A549 (cell line): ENCODE data around the gene BNC2. TPM values are rescaled to one million over a fixed set of nuclear protein-coding genes. Genes with fewer than 3 reads are reported as not detected.

ENCODE experiments used
- ATAC-seq, 2 experiments: fragments of 200-7000 bp in 1 of 2; fragments of >200 bp in 1 of 2; cut with Nextera tagmentation in 1 of 2; cut with Tn5 transposase in 1 of 2; 3 replicates each; pipeline versions ENCODE4 v1.8.0 to v1.9.1; 2018 to 2020; ENCODE audit warnings: mild to moderate bottlenecking in 1 of 2, moderate library complexity in 1 of 2
- CTCF ChIA-PET: fragments of 300-600 bp; sonication (Branson Sonifier 250); formaldehyde crosslinking; extraction: SDS; loops from one replicate; lab custom pipeline; 2021; ENCODE audit warnings: antibody characterized with exemption, inconsistent platforms; lab: Yijun Ruan, JAX
- POLR2A ChIA-PET: fragments of 350-600 bp; formaldehyde crosslinking; extraction: SDS; loops from one replicate; lab custom pipeline; 2021; ENCODE audit warnings: antibody characterized with exemption, inconsistent platforms; lab: Yijun Ruan, JAX
- DNase-seq, 2 experiments: peaks; one replicate each; pipeline versions ENCODE4 v3.0.0 to v3.0.0-alpha.2; 2011 to 2016; ENCODE audit warnings: low read depth in 1 of 2, low spot score in 1 of 2
- FAIRE-seq: peaks from 2 replicates; lab custom pipeline; 2011; peaks lifted over from hg19 to GRCh38; lab: Jason Lieb, UNC
- H3K27ac ChIP-seq, 2 experiments: fragments of >200 bp; sonication (Bioruptor Twin); formaldehyde crosslinking; 3 replicates each; pipeline ENCODE4 v1.5.1; 2016 to 2017
- H3K4me1 ChIP-seq: fragments of >200 bp; sonication (Bioruptor Twin); formaldehyde crosslinking; 3 replicates; pipeline ENCODE4 v1.6.1; 2016
- H3K4me2 ChIP-seq: fragments of >200 bp; sonication (Bioruptor Twin); formaldehyde crosslinking; 3 replicates; pipeline ENCODE4 v1.6.1; 2016
- H3K4me3 ChIP-seq: fragments of >200 bp; sonication (Bioruptor Twin); formaldehyde crosslinking; 3 replicates; pipeline ENCODE4 v1.5.1; 2016
- H3K9me3 ChIP-seq: fragments of >200 bp; sonication (Bioruptor Twin); formaldehyde crosslinking; 3 replicates; pipeline ENCODE4 v1.6.1; 2016
- CBX2 ChIP-seq: fragments of 200-600 bp; sonication (generic); IDR thresholded peaks from 2 replicates; pipeline ENCODE4 v1.6.1; 2016; ENCODE audit warnings: low read depth, mild to moderate bottlenecking, borderline replicate concordance
- CBX8 ChIP-seq: fragments of 200-600 bp; sonication (generic); IDR thresholded peaks from 2 replicates; pipeline ENCODE4 v1.6.1; 2016
- CHD4 ChIP-seq: fragments of 200-600 bp; sonication (generic); IDR thresholded peaks from 2 replicates; pipeline ENCODE4 v1.6.1; 2016; ENCODE audit warnings: antibody characterized with exemption, mild to moderate bottlenecking, borderline replicate concordance
- ELK1 ChIP-seq: fragments of 150-350 bp; IDR thresholded peaks from 2 replicates; pipeline ENCODE4 v1.6.1; 2014; ENCODE audit warnings: low read depth, mild to moderate bottlenecking, low read length
- GATA3 ChIP-seq: IDR thresholded peaks from 2 replicates; pipeline ENCODE4 v1.6.1; 2012; ENCODE audit warnings: borderline replicate concordance
- HDAC2 ChIP-seq: fragments of 200-600 bp; sonication (generic); IDR thresholded peaks from 2 replicates; pipeline ENCODE4 v1.6.1; 2016
- HES2 ChIP-seq: fragments of >200 bp; sonication (Bioruptor Twin); formaldehyde crosslinking; IDR thresholded peaks from 2 replicates; pipeline ENCODE4 v1.6.1; 2016
- MAFK ChIP-seq: fragments of 450-650 bp; IDR thresholded peaks from 2 replicates; pipeline ENCODE4 v1.6.1; 2014; ENCODE audit not compliant: partially characterized antibody
- MAX ChIP-seq: IDR thresholded peaks from 2 replicates; pipeline ENCODE4 v1.6.1; 2012
- MAZ ChIP-seq: fragments of 150-350 bp; IDR thresholded peaks from 2 replicates; pipeline ENCODE4 v1.6.1; 2014; ENCODE audit warnings: antibody characterized with exemption, low read depth, low read length, borderline replicate concordance
- NFE2L2 ChIP-seq: fragments of 150-350 bp; conservative IDR thresholded peaks from 2 replicates; pipeline ENCODE4 v1.6.1; 2014; ENCODE audit warnings: low read length
- NPAS2 ChIP-seq: fragments of 250-450 bp; sonication (Bioruptor Pico); IDR thresholded peaks from 2 replicates; pipeline ENCODE4 v1.8.0; 2022; ENCODE audit warnings: mild to moderate bottlenecking, moderate library complexity, borderline replicate concordance
- PHF8 ChIP-seq: fragments of 200-600 bp; sonication (generic); IDR thresholded peaks from 2 replicates; pipeline ENCODE4 v1.6.1; 2016; ENCODE audit warnings: low read depth, mild to moderate bottlenecking, antibody characterized with exemption, moderate library complexity, borderline replicate concordance
- RARB ChIP-seq: fragments of 250-450 bp; sonication (Bioruptor Pico); IDR thresholded peaks from 2 replicates; pipeline ENCODE4 v1.8.0; 2021; ENCODE audit warnings: mild to moderate bottlenecking, moderate library complexity
- REST ChIP-seq: fragments of 200-600 bp; sonication (generic); IDR thresholded peaks from 2 replicates; pipeline ENCODE4 v1.6.1; 2016; ENCODE audit warnings: antibody characterized with exemption, mild to moderate bottlenecking, moderate library complexity
- ZC3H11A ChIP-seq: fragments of 450-650 bp; IDR thresholded peaks from 2 replicates; pipeline ENCODE4 v1.6.1; 2014; ENCODE audit warnings: antibody characterized with exemption, mild to moderate bottlenecking
- ZFP36 ChIP-seq: fragments of 450-650 bp; IDR thresholded peaks from 2 replicates; pipeline ENCODE4 v1.6.1; 2014; ENCODE audit warnings: borderline replicate concordance; ENCODE audit not compliant: partially characterized antibody
- WGBS: methylation state at CpG from one replicate; pipeline ENCODE4 v1.1.6; 2017; ENCODE audit errors: missing lambda C conversion rate; 5-methylcytosine and 5-hydroxymethylcytosine counted together
- polyA plus RNA-seq, 4 experiments: library from polyadenylated mRNA; depleted of rRNA in 3 of 4; stranded (reverse); fragments of >200 nt; fragmentation: RNase III in 1 of 4; extraction: RNeasy Plus Mini Kit Qiagen cat#74134 plus additional on column Dnase treatment in 1 of 4; gene quantifications; 2 replicates in 3 of 4; 3 replicates in 1 of 4; pipeline ENCODE4 v1.2.3, GENCODE V29; 2011 to 2017

The BNC2 gene
- polyA plus RNA-seq, 2 of the 4 experiments (the other 2 are of a cell fraction): 6.2 to 7.5 TPM

- FAIRE-seq: peak; percentile 73
Observed at GRCh38 chr9:16716601-16717000, 153.9 kb downstream of the BNC2 start.

GRCh38 chr9:16715404-16715803, 155.1 kb downstream of the BNC2 start:
- WGBS: 92% methylated on average over 2 of the region's 2 CpGs

More at GRCh38 chr9:16716601-16717000, 153.9 kb downstream of the BNC2 start:
- ChIA-PET CTCF (no interaction called here), POLR2A (no interaction called here)
- no peak for TF ChIP-seq ZC3H11A
- peaks cover 43% of the 10 kb centered on the region for H3K4me1 ChIP-seq
- H3K4me3 ChIP-seq: no peak overlapping the region
- DNase-seq (no peak), ATAC-seq (no peak)
- H3K4me2 ChIP-seq: peak overlapping the region; percentile 13; the same call in 1 of the 3 replicates
- H3K9me3 ChIP-seq: no peaks in the 10 kb centered on the region
- 84% methylated on average over 5 of the region's 5 CpGs for WGBS
- no peak overlapping the region for H3K27ac ChIP-seq

GRCh38 chr9:16712787-16713186, 157.7 kb downstream of the BNC2 start:
- POLR2A ChIA-PET: no interaction called here
- Histone ChIP-seq H3K27ac (peak overlapping the region in 1 of 2 experiments; percentile 19; a peak in 2 of 6 replicates), H3K9me3 (no peaks in the 10 kb centered on the region), H3K4me2 (no peak overlapping the region), H3K4me1 (peaks cover 35% of the 10 kb centered on the region; the same call in 2 of the 3 replicates), H3K4me3 (no peak overlapping the region)
- CTCF ChIA-PET: interaction anchor here (0.6 to 1.7 kb wide), 3 partner anchors 12 to 712 kb away, joined by 3 to 5 read pairs (median 4); no protein-coding TSS in a partner anchor
- TF ChIP-seq CBX2 (no peak), MAX (no peak), RARB (CRISPR knock-in tag) (no peak), GATA3 (no peak), CHD4 (no peak), ZC3H11A (no peak), PHF8 (no peak), NFE2L2 (no peak), NPAS2 (CRISPR knock-in tag) (no peak), HES2 (no peak), CBX8 (no peak), HDAC2 (no peak)
- WGBS: 89% methylated on average over 4 of the region's 4 CpGs
- ATAC-seq: no peak
- no peak for FAIRE-seq
- no peak for DNase-seq

More at GRCh38 chr9:16715404-16715803, 155.1 kb downstream of the BNC2 start:
- H3K27ac ChIP-seq: peak overlapping the region in 1 of 2 experiments; percentile 60; a peak in 3 of 6 replicates
- ChIA-PET POLR2A (interaction anchor here (0.6 to 1.0 kb wide), 2 partner anchors 159 to 302 kb away, joined by 4 read pairs; no protein-coding TSS in a partner anchor), CTCF (no interaction called here)
- H3K4me3 ChIP-seq: no peak overlapping the region
- no peaks in the 10 kb centered on the region for H3K9me3 ChIP-seq
- no peak for TF ChIP-seq MAFK
- ATAC-seq (no peak), FAIRE-seq (no peak), DNase-seq (no peak)
- H3K4me2 ChIP-seq: no peak overlapping the region
- H3K4me1 ChIP-seq: peaks cover 37% of the 10 kb centered on the region; the same call in 2 of the 3 replicates

- H3K4me3 ChIP-seq: no peak overlapping the region
- POLR2A ChIA-PET: no interaction called here
- peak overlapping the region in 1 of 2 experiments; percentile 49; a peak in 2 of 6 replicates for H3K27ac ChIP-seq
- ATAC-seq: no peak
- no peaks in the 10 kb centered on the region for H3K9me3 ChIP-seq
- WGBS: 89% methylated on average over 8 of the region's 8 CpGs
- no peak for TF ChIP-seq ZC3H11A
- no peak for TF ChIP-seq GATA3
- TF ChIP-seq MAZ: no peak
- TF ChIP-seq REST: no peak
- TF ChIP-seq ZFP36: no peak
- no peak for TF ChIP-seq ELK1
- H3K4me2 ChIP-seq: no peak overlapping the region
- peaks cover 34% of the 10 kb centered on the region for H3K4me1 ChIP-seq
- CTCF ChIA-PET: no interaction called here
- no peak for DNase-seq
- no peak for FAIRE-seq
Observed at GRCh38 chr9:16710888-16711287, 159.6 kb downstream of the BNC2 start.
